ENCODE measurements around the gene GCNT2.
"Not testable (repeated sequence)": the region's sequence is repeated elsewhere in the genome, so short reads cannot be mapped to it uniquely, and the experiment has no call there.

Gene GCNT2

GRCh38 chr6:10528158-10528981 lies 7.2 kb downstream of the GCNT2 start:
- TF ChIP-seq, protein P1, sequence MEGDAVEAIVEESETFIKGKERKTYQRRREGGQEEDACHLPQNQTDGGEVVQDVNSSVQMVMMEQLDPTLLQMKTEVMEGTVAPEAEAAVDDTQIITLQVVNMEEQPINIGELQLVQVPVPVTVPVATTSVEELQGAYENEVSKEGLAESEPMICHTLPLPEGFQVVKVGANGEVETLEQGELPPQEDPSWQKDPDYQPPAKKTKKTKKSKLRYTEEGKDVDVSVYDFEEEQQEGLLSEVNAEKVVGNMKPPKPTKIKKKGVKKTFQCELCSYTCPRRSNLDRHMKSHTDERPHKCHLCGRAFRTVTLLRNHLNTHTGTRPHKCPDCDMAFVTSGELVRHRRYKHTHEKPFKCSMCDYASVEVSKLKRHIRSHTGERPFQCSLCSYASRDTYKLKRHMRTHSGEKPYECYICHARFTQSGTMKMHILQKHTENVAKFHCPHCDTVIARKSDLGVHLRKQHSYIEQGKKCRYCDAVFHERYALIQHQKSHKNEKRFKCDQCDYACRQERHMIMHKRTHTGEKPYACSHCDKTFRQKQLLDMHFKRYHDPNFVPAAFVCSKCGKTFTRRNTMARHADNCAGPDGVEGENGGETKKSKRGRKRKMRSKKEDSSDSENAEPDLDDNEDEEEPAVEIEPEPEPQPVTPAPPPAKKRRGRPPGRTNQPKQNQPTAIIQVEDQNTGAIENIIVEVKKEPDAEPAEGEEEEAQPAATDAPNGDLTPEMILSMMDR (IDR thresholded peaks at IDR 0.05; ENCODE audit: control insufficient read depth, insufficient read depth, low read depth, low read length, missing control alignments) = no peak

DNA sequence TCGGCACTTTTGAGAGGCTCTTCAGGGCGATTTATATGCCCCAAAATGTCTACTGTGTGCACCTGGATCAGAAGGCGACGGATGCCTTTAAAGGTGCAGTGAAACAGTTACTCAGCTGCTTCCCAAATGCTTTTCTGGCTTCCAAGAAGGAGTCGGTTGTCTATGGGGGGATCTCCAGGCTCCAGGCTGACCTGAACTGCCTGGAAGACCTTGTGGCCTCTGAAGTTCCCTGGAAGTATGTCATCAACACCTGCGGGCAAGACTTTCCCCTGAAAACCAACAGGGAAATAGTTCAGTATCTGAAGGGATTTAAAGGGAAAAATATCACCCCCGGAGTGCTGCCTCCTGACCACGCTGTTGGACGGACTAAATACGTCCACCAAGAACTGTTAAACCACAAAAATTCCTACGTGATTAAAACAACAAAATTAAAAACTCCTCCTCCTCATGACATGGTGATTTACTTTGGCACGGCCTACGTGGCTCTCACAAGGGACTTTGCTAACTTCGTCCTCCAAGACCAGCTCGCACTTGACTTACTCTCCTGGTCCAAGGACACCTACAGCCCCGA lies 8.2 kb downstream of the GCNT2 start:
- TF ChIP-seq, protein P1 (IDR thresholded peaks at IDR 0.05; ENCODE audit: control insufficient read depth, insufficient read depth, low read depth, low read length, missing control alignments) = no peak
- no peak for DNase-seq (ENCODE audit: low read depth)
- H3K4me3 ChIP-seq (ENCODE audit: control insufficient read depth, low read depth, low read length) = no peak overlapping the region

More at GRCh38 chr6:10528158-10528981, 7.2 kb downstream of the GCNT2 start:
- no peak overlapping the region for H3K4me3 ChIP-seq (ENCODE audit: control insufficient read depth, low read depth, low read length)
- no peak for DNase-seq (ENCODE audit: low read depth)

DNA sequence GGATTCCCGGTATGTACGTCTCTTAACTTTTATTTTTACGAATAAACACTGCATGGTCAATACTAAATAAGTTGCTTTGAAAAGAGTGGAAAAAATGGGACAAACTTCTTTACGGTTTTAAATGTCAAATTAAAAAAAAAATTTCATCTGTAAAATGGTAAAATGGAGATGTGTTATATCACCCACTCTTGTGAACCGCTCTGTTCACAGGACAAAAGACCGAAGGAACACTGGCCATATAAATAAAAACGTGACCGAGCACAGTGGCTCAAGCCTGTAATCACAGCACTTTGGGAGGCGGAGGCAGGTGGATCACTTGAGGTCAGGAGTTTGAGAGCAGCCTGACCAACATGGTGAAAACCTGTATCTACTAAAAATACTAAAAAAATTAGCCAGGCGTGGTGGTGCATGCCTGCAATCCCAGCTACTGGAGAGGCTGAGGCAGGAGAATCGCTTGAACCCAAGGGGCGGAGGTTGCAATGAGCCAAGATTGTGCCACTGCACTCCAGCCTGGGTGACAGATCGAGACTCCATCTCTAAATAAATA lies 8.8 kb downstream of the GCNT2 start:
- H3K4me3 ChIP-seq (ENCODE audit: control insufficient read depth, low read depth, low read length); DNase-seq (ENCODE audit: low read depth): not testable (repeated sequence)

- no peak overlapping the region for H3K4me3 ChIP-seq (ENCODE audit: control insufficient read depth, low read depth, low read length)
- TF ChIP-seq, protein P1 (IDR thresholded peaks at IDR 0.05; ENCODE audit: control insufficient read depth, insufficient read depth, low read depth, low read length, missing control alignments) = no peak
- no peak for DNase-seq (ENCODE audit: low read depth)
Observed at GRCh38 chr6:10531503-10531902, 10.4 kb downstream of the GCNT2 start.

DNA sequence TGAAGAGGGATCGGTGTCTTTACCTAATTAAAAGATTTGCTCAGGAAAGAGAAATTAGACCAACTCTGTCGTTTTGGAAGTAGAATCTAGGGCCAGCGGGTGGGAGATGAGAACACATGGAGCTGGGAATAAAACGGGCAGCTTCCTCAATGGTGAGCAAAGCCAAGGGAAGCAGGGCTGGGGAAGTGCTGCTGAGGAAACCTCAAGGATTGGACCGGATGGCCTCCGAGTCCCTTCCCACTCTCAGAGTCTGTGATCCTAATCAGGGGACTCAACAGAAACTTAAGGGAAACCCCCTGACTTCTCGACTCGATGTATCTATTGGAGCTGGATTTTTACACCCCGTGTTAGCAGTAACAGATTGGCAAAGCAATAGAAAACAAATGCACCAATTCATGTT lies 10.8 kb downstream of the GCNT2 start:
- no peak overlapping the region for H3K4me3 ChIP-seq (ENCODE audit: control insufficient read depth, low read depth, low read length)
- TF ChIP-seq, protein P1 (IDR thresholded peaks at IDR 0.05; ENCODE audit: control insufficient read depth, insufficient read depth, low read depth, low read length, missing control alignments) = no peak
- no peak for DNase-seq (ENCODE audit: low read depth)

DNA sequence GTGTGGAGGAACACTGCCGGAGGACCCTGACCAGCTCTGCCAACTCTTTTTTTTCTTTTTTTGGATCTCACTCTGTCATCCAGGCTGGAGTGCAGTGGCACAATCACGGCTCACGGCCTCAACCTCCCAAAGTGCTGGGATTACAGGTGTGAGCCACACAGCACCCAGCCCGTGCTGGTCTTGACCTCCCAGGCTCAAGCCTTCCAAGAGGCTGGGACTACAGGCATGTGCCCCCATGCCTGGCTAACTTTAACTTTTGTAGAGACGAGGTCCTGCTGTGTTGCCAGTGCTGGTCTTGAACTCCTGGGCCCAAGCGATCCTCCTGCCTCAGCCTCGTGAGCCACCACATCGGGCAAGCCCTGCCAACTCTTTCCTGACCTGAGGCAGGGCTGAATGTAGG lies 11.2 kb downstream of the GCNT2 start:
- no peak for DNase-seq (ENCODE audit: low read depth)
- H3K4me3 ChIP-seq (ENCODE audit: control insufficient read depth, low read depth, low read length) = no peak overlapping the region
- TF ChIP-seq, protein P1 (IDR thresholded peaks at IDR 0.05; ENCODE audit: control insufficient read depth, insufficient read depth, low read depth, low read length, missing control alignments) = no peak

DNA sequence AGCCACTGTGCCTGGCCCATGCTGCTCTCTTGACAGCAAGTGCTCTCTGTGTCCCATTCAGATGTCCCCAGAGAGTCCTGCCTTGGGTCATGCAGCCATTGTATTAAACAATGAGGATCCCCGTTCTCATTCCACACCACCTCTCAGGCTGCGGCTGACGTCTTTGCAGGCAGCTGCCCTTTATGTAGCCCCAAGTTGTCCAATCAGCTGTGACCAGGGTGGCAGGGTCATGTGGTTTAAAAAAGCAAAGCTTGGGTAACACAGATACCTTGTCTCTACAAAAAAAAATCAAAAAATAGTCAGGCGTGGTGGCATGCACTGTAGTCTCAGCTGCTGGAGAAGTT lies 13.2 kb downstream of the GCNT2 start:
- TF ChIP-seq, protein P1 (IDR thresholded peaks at IDR 0.05; ENCODE audit: control insufficient read depth, insufficient read depth, low read depth, low read length, missing control alignments) = no peak
- no peak overlapping the region for H3K4me3 ChIP-seq (ENCODE audit: control insufficient read depth, low read depth, low read length)

More for the DNA sequence above, 13.2 kb downstream of the GCNT2 start:
- DNase-seq (ENCODE audit: low read depth) = no peak

Measured in AG09309 (cell line).